A673 (cell line): ENCODE data around the gene APLN.

Experiments
- CTCF ChIP-seq: fragments of 300-800, 200-600 bp; sonication (generic); conservative IDR thresholded peaks from 2 replicates; pipeline ENCODE4 v1.5.1; 2017; ENCODE audit warnings: low read depth, mild to moderate bottlenecking, antibody characterized with exemption, low read length, moderate library complexity, mixed read lengths
- EZH2 ChIP-seq: fragments of 200-600 bp; sonication (generic); IDR thresholded peaks from 2 replicates; pipeline ENCODE4 v1.6.1; 2017; ENCODE audit warnings: borderline replicate concordance, low read depth, mild to moderate bottlenecking, mixed read lengths, antibody characterized with exemption, low read length; ENCODE audit not compliant: poor library complexity, severe bottlenecking

- no peak for TF ChIP-seq CTCF
- no peak for TF ChIP-seq EZH2
These were observed 33.3 kb upstream of the APLN start for GRCh38 chrX:129688097-129688496.
